ENCODE measurements around the gene OVCA2.

The OVCA2 gene

DNA sequence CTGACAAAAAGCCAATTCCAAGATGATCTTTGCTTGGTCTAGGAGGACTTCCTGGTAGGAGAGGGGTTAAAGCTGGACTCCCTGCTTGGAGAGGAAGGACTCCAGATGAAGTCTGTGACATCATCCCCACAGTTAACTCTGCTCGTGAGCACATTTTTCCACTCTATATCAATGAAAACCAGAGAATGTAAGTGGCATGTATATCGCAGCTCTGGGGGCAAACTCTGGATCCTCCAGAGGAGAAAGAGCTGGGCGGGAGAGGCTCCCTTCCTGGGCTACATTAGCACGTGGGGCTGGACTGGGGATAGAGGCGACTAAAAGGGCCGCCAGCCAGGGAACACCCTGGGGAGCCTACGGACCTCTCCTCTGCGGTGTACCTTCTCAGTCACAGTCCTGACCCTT, 47.2 kb downstream of the OVCA2 start:
- DNase-seq = no peak

DNA sequence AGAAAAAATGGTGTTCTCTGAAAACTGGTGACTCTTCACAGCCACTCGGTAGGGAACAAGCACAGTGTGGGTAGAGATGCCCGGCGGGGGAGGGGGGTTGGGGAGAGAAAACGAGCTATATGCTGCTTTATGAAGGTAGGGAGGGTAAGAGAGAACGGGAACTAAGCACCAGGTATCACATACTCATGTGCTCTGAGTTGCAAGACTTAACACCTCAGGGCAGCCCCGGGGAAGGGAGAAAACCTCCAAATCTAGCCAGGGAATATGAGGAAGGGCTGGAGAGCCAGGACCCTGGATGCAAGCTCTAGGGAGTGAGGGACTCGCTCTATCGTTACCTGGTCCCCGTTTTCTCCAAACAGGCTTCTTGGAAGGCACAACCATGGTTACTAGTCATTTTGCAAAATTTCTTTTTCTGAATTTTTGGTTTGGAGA, 48.4 kb downstream of the OVCA2 start:
- DNase-seq = no peak

DNA sequence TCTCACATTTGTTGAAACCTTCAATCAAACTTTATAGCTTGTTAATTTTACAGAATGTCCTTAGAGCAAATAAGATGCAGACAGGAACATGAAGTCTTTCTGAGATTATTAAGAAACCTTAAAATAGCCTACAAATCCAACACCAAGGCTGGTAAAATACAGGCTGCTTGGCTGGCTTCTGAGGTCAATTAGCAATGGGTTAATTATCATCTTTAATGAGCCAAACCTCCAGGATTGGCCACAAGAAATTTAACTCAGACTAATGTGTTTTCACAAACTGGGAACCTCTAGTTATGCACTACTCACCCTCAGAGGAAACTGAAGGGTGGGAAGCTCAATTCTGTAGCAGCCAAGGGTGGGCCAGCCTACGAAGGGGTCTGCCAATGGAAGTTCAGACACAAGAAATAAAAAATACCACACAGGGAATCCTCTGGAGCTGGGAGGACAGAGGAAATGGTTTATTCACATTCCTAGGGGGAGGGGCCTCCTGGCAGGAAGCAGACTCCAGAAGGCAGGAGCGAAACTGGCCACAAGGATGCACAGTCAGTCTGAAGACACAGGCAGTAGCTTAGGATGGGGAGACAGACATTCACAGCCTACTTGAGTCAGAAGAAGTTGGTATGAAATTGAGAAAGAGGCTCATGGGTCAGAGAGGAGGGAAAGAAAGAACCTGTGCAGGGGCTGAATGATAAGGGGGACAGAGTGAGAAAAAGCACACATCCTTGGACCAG, 49.1 kb downstream of the OVCA2 start:
- no peak for DNase-seq

DNA sequence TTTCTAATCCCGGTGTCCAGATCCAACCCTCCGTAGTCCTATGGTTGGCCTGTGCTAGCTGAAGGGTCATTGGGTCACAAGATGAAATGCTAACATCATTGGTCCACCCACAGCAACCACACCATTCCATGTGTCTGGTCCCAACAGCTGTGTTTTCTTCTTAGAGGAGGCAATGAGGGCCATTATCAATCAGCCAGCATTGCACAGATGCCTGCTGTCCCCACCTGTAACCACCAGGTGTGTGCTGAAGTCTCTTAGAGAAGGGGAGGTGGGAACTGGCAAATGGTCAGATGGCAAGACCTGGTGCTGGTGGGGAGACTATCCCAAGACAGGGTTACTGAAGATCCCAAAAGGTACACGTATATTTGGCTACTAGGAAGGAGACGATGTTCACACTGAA, 50.4 kb downstream of the OVCA2 start:
- no peak for DNase-seq
